HepG2 (cell line): ENCODE measurements around the gene MINDY3. TPM values are rescaled to one million over a fixed set of nuclear protein-coding genes. Genes with fewer than 3 reads are reported as not detected.
"Not testable (repeated sequence)": the region's sequence is repeated elsewhere in the genome, so short reads cannot be mapped to it uniquely, and the experiment has no call there.

Source experiments
- ATAC-seq: fragments of 200-7000 bp; cut with Tn5 transposase; 3 replicates; pipeline ENCODE4 v1.9.1; 2020; ENCODE audit warnings: mild to moderate bottlenecking, moderate library complexity
- BruUV-seq: library from RNA; stranded (reverse); fragments of 400-500 nt; replicated peaks from 2 replicates; lab custom pipeline; 2021; lab: Mats Ljungman, UMichigan
- CTCF ChIA-PET: fragments of 300-600 bp; formaldehyde crosslinking; extraction: SDS; loops from one replicate; lab custom pipeline; 2021; ENCODE audit warnings: low total read pairs, inconsistent platforms, low intra/inter-chr PET ratio; lab: Yijun Ruan, JAX
- POLR2A ChIA-PET: fragments of 350-600 bp; sonication (Branson Sonifier 250); formaldehyde crosslinking; loops from one replicate; lab custom pipeline; 2020; ENCODE audit warnings: antibody characterized with exemption, inconsistent platforms; lab: Yijun Ruan, JAX
- DNase-seq: peaks from one replicate; pipeline ENCODE4 v3.0.0-alpha.2; 2015; ENCODE audit warnings: low spot score
- FAIRE-seq: peaks from 3 replicates; lab custom pipeline; 2011; peaks lifted over from hg19 to GRCh38; lab: Jason Lieb, UNC
- H2AFZ ChIP-seq: one replicate; pipeline ENCODE4 v1.6.1; 2011; ENCODE audit warnings: low read length, inconsistent platforms
- H3K27ac ChIP-seq: fragments of 300-600 bp; 3 replicates; pipeline ENCODE4 v1.8.0; 2011; ENCODE audit warnings: mixed run types, mild to moderate bottlenecking, mixed read lengths, low read length, inconsistent platforms; ENCODE audit not compliant: insufficient read depth; ENCODE audit errors: extremely low read length
- H3K27me3 ChIP-seq, 2 experiments: fragments of 200-600 bp in 1 of 2; 2 replicates in 1 of 2; 3 replicates in 1 of 2; pipeline versions ENCODE4 v1.6.0 to v1.8.0; 2011; ENCODE audit warnings: low read length in 2 of 2, mild to moderate bottlenecking in 2 of 2, moderate library complexity in 2 of 2, inconsistent platforms in 1 of 2; ENCODE audit not compliant: insufficient read depth in 2 of 2, control insufficient read depth in 1 of 2
- H3K36me3 ChIP-seq, 2 experiments: fragments of 200-600 bp in 1 of 2; replicated peaks in 1 of 2; 2 replicates in 1 of 2; 3 replicates in 1 of 2; pipeline versions ENCODE4 v1.5.1 to v1.8.0; 2011; ENCODE audit warnings: low read length in 2 of 2, inconsistent platforms in 1 of 2; ENCODE audit not compliant: insufficient read depth in 2 of 2, control insufficient read depth in 1 of 2
- H3K4me1 ChIP-seq: 2 replicates; pipeline ENCODE4 v1.5.1; 2012; ENCODE audit warnings: low read length, inconsistent platforms; ENCODE audit not compliant: insufficient read depth
- H3K4me2 ChIP-seq: 2 replicates; pipeline ENCODE4 v1.6.0; 2011; ENCODE audit warnings: low read depth, low read length, inconsistent platforms
- H3K4me3 ChIP-seq, 3 experiments: fragments of 200-600 bp in 1 of 3; sonication (generic), shearing (Covaris generic) in 1 of 3; replicated peaks in 1 of 3; 2 replicates each; pipeline ENCODE4 v1.5.1; 2011 to 2016; ENCODE audit warnings: low read length in 3 of 3, inconsistent platforms in 2 of 3, low read depth in 2 of 3, mild to moderate bottlenecking in 2 of 3, control low read depth in 1 of 3, mixed read lengths in 1 of 3; ENCODE audit not compliant: insufficient read depth in 1 of 3
- H3K79me2 ChIP-seq: one replicate; pipeline ENCODE4 v1.6.1; 2011; ENCODE audit warnings: low read length, inconsistent platforms; ENCODE audit not compliant: insufficient read depth
- H3K9ac ChIP-seq: 2 replicates; pipeline ENCODE4 v1.6.0; 2011; ENCODE audit warnings: mild to moderate bottlenecking, low read depth, low read length, inconsistent platforms; ENCODE audit not compliant: insufficient read depth
- H3K9me3 ChIP-seq: 2 replicates; pipeline ENCODE4 v1.5.1; 2012; ENCODE audit warnings: mild to moderate bottlenecking, low read length
- H4K20me1 ChIP-seq: 2 replicates; pipeline ENCODE4 v1.6.0; 2011; ENCODE audit warnings: inconsistent platforms, mild to moderate bottlenecking, low read length, moderate library complexity; ENCODE audit not compliant: insufficient read depth
- CEBPB ChIP-seq: IDR thresholded peaks from 2 replicates; pipeline ENCODE4 v1.6.1; 2011; ENCODE audit warnings: low read depth, low read length, improper control_type of control experiment, borderline replicate concordance
- MAFK ChIP-seq, 2 experiments: IDR thresholded peaks in 1 of 2; conservative IDR thresholded peaks in 1 of 2; 2 replicates each; pipeline ENCODE4 v1.6.1; 2011; ENCODE audit warnings: improper control_type of control experiment in 2 of 2, low read length in 2 of 2
- ZFP1 ChIP-seq: IDR thresholded peaks from 2 replicates; pipeline ENCODE4 v1.6.1; 2016
- WGBS: methylation state at CpG from one replicate; pipeline ENCODE4 v1.1.6; 2017; ENCODE audit warnings: low lambda C conversion rate; 5-methylcytosine and 5-hydroxymethylcytosine counted together
- in situ Hi-C: cut with HindIII; loops from 2 replicates; pipeline ENCODE4 v1.10.0; 2017; ENCODE audit warnings: low pct_unique_long_range_greater_than_20kb; ENCODE audit not compliant: extremely low pct_ligation_motif_present
- intact Hi-C: fragments of 100-400 bp; cut with micrococcal nuclease; formaldehyde crosslinking; loops from one replicate; pipeline ENCODE4 v1.10.0; 2022; ENCODE audit not compliant: unreplicated experiment
- polyA plus RNA-seq, 8 experiments: library from polyadenylated mRNA; depleted of rRNA in 3 of 8; stranded (reverse) in 7 of 8; unstranded in 1 of 8; fragments of >200 nt; fragmentation: Illumina TruSeq in 4 of 8; extraction: Trizol in 4 of 8; gene quantifications; 2 replicates each; pipeline versions ENCODE4 v1.2.1 to v1.2.3, GENCODE V29; 2011 to 2016; ENCODE audit warnings: low read depth in 4 of 8, missing spikeins in 1 of 8, mixed read lengths in 1 of 8; ENCODE audit not compliant: insufficient read depth in 1 of 8
- total RNA-seq, 5 experiments: library from RNA; depleted of rRNA; stranded (reverse); fragments of >200 nt; fragmentation: Illumina TruSeq; extraction: Trizol; gene quantifications; 2 replicates each; pipeline ENCODE4 v1.2.3, GENCODE V29; 2016; ENCODE audit warnings: low read depth in 1 of 5

The MINDY3 gene
- total and polyA plus RNA-seq, 2 of the 13 experiments (the other 11 are each of a cell fraction or from before 2014, with no cell fraction given): 6.4 to 17.5 TPM

- H3K36me3 ChIP-seq: no peaks in the 10 kb centered on the region
- no peak overlapping the region for H3K27ac ChIP-seq
- no peaks in the 10 kb centered on the region for H3K27me3 ChIP-seq
- no peaks in the 10 kb centered on the region for H3K9me3 ChIP-seq
- peaks cover 19% of the 10 kb centered on the region for H3K79me2 ChIP-seq
- no peak overlapping the region for H3K4me3 ChIP-seq
- 96% methylated on average over 2 of the region's 2 CpGs for WGBS
- FAIRE-seq (no peak), ATAC-seq (no peak), DNase-seq (no peak)
- peaks cover 5% of the 10 kb centered on the region for H3K4me1 ChIP-seq
- POLR2A ChIA-PET: no interaction called here
- no peak overlapping the region for H3K4me2 ChIP-seq
- in situ Hi-C loops: loop anchor here (25.0 kb wide), 1 partner anchor 1385 kb away; the partner anchor contains the start of gene VIM
- no peak overlapping the region for H3K9ac ChIP-seq
- H2AFZ ChIP-seq: no peak overlapping the region
- CTCF ChIA-PET: no interaction called here
- TF ChIP-seq ZFP1 (CRISPR knock-in tag) (no peak), CEBPB (0 out of 2 replicates have a peak, but pooled peaks have one; percentile 26), MAFK (conservative IDR thresholded peaks at IDR 0.05 in 1 of 2, IDR thresholded peaks at IDR 0.05 in 1 of 2; ENCODE audit: low read length in 2 of 2) (peak in 1 of 2 experiments; percentile 48; a peak in 2 of 4 replicates)
- TF ChIP-seq, all 625 proteins: peak for 2
- H4K20me1 ChIP-seq: no peaks in the 10 kb centered on the region; the same call in 1 of the 2 replicates
- intact Hi-C loops: no loop called here
- no TSS peak for BruUV-seq
Measured at GRCh38 chr10:15852111-15852557, 8.2 kb downstream of the MINDY3 start.

GRCh38 chr10:15850337-15850978, 9.8 kb downstream of the MINDY3 start:
- ATAC-seq, H3K36me3 ChIP-seq, BruUV-seq, H3K4me2 ChIP-seq, H3K4me3 ChIP-seq, H3K27me3 ChIP-seq, H3K9me3 ChIP-seq, H3K9ac ChIP-seq, H3K4me1 ChIP-seq, POLR2A ChIA-PET, H3K27ac ChIP-seq, intact Hi-C loops, FAIRE-seq, H2AFZ ChIP-seq, H4K20me1 ChIP-seq, DNase-seq, CTCF ChIA-PET: not testable (repeated sequence)
- in situ Hi-C loops: loop anchor here (25.0 kb wide), 1 partner anchor 1387 kb away; the partner anchor contains the start of gene VIM
- 93% methylated on average over 9 of the region's 9 CpGs for WGBS
- peaks cover 16% of the 10 kb centered on the region for H3K79me2 ChIP-seq
